Hepatocyte (in vitro differentiated cells): Measurements from ENCODE around the gene CRHR2.

Experiments
- EZH2 ChIP-seq: fragments of 200-600 bp; sonication (generic); IDR thresholded peaks from 2 replicates; pipeline ENCODE4 v1.6.1; 2016; ENCODE audit warnings: antibody characterized with exemption, mild to moderate bottlenecking, borderline replicate concordance
- EZH2phosphoT487 ChIP-seq: fragments of 200-600 bp; sonication (generic); IDR thresholded peaks from one replicate; pipeline ENCODE4 v1.6.1; 2018; ENCODE audit warnings: antibody characterized with exemption, mild to moderate bottlenecking, low read depth, moderate library complexity; ENCODE audit not compliant: unreplicated experiment, severe bottlenecking
- TF ChIP-seq, protein P1 (sequence below): fragments of 200-600 bp; sonication (generic); IDR thresholded peaks from 2 replicates; pipeline ENCODE4 v1.5.1; 2016; ENCODE audit warnings: antibody characterized with exemption, mild to moderate bottlenecking; ENCODE audit not compliant: poor library complexity

DNA sequence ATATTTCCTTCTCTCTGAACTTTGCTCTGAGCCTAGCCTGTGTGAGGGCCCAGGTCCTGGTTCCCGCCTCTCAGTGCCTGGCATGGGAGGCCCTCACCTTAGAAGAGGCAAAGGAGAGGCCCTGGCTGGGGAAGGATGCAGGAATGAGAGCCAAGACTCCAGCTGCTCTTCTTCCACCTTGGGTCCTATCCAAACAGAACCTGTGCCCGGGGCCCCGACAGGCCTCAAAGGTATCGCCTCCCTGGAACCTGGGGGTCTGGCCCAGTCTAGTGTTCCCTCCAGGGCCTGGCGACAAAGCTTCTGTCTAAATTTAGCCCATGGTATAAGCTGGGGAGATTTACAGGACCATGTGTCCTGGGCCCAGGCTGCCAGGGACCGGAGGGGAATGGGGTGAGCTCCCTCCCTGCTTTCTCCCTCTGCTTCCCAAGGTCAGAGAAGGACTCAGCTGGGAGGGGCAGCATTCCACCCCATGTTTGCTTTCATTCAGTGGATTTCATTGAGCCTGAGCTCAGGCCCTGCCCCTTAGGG, 12.0 kb upstream of the CRHR2 start:
- TF ChIP-seq, protein P1, sequence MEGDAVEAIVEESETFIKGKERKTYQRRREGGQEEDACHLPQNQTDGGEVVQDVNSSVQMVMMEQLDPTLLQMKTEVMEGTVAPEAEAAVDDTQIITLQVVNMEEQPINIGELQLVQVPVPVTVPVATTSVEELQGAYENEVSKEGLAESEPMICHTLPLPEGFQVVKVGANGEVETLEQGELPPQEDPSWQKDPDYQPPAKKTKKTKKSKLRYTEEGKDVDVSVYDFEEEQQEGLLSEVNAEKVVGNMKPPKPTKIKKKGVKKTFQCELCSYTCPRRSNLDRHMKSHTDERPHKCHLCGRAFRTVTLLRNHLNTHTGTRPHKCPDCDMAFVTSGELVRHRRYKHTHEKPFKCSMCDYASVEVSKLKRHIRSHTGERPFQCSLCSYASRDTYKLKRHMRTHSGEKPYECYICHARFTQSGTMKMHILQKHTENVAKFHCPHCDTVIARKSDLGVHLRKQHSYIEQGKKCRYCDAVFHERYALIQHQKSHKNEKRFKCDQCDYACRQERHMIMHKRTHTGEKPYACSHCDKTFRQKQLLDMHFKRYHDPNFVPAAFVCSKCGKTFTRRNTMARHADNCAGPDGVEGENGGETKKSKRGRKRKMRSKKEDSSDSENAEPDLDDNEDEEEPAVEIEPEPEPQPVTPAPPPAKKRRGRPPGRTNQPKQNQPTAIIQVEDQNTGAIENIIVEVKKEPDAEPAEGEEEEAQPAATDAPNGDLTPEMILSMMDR, result no peak
- TF ChIP-seq EZH2phosphoT487 (no peak), EZH2 (no peak)
